ENCODE measurements around the gene RPL36A. TPM values are rescaled to one million over a fixed set of nuclear protein-coding genes. Genes with fewer than 3 reads are reported as not detected.

RPL36A gene
- total RNA-seq, 4 donors from 2014 or later: 280 to 704 (median 376) TPM

DNA sequence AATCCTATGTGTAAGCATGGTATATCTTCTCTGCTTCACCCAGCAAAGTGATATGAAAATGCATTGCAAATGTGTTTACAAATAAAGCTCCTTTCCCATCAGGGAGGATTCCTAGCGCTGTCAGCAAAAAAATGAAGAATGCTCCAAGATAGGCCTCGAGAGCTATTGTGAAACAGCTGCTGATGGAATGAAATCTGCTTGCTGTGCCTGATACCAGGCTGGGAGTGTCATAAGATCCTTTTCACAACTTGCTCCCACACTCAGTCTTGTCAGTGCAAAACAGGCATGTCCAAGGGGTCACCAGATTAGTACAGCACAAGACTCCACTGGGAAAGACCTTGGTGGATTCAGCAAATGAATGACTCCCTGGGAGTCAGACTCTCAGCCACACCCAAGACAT, 51.3 kb downstream of the RPL36A start:
- peaks cover 4 to 38% (median 21%) of the 10 kb centered on the region in 4 donors for H3K36me3 ChIP-seq

More for the DNA sequence above, 51.3 kb downstream of the RPL36A start:
- 75% methylated on average over 2 of the region's 2 CpGs for WGBS
- no peaks in the 10 kb centered on the region for H3K27me3 ChIP-seq
- H3K4me1 ChIP-seq: no peaks in the 10 kb centered on the region
- TF ChIP-seq POLR2A (IDR thresholded peaks at IDR 0.05; ENCODE audit: low read depth) (no peak), EP300 (IDR thresholded peaks at IDR 0.05) (no peak), POLR2AphosphoS5 (IDR thresholded peaks at IDR 0.05) (no peak)
- TF ChIP-seq, protein P1, sequence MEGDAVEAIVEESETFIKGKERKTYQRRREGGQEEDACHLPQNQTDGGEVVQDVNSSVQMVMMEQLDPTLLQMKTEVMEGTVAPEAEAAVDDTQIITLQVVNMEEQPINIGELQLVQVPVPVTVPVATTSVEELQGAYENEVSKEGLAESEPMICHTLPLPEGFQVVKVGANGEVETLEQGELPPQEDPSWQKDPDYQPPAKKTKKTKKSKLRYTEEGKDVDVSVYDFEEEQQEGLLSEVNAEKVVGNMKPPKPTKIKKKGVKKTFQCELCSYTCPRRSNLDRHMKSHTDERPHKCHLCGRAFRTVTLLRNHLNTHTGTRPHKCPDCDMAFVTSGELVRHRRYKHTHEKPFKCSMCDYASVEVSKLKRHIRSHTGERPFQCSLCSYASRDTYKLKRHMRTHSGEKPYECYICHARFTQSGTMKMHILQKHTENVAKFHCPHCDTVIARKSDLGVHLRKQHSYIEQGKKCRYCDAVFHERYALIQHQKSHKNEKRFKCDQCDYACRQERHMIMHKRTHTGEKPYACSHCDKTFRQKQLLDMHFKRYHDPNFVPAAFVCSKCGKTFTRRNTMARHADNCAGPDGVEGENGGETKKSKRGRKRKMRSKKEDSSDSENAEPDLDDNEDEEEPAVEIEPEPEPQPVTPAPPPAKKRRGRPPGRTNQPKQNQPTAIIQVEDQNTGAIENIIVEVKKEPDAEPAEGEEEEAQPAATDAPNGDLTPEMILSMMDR (IDR thresholded peaks at IDR 0.05): no peak
- no peak overlapping the region for H3K27ac ChIP-seq (replicated peaks in 1 of 4)
- no peak overlapping the region for H3K4me3 ChIP-seq
- H3K9me3 ChIP-seq: no peaks in the 10 kb centered on the region
- no peak for DNase-seq (ENCODE audit: extremely low spot score)
- intact Hi-C loops (cut with DNase I): no loop called here

Other genes with a start within 250 kb of the RPL36A start
- under 1 TPM; 0.42 to 0.97 (median 0.65) TPM for gene DRP2, start 171.2 kb upstream of the RPL36A start, total RNA-seq
- gene TAF7L, start 99.7 kb upstream of the RPL36A start, total RNA-seq: under 1 TPM in 1 of 4 donors, not detected in 3; 0.13 TPM
- 1 to 10 TPM; 3.0 to 4.8 (median 3.7) TPM for gene TIMM8A, start 42.3 kb upstream of the RPL36A start, total RNA-seq
- gene BTK, start 4.8 kb upstream of the RPL36A start, total RNA-seq: 1 to 10 TPM; 2.5 to 5.3 (median 4.0) TPM
- gene GLA, start 16.9 kb downstream of the RPL36A start, total RNA-seq: 10 to 100 TPM in 3 of 4 donors, 1 to 10 TPM in 1; 8.7 to 17.7 (median 15.9) TPM
- gene HNRNPH2, start 17.2 kb downstream of the RPL36A start, total RNA-seq: 10 to 100 TPM; 36.4 to 60.0 (median 44.4) TPM
- 10 to 100 TPM in 2 of 4 donors, 1 to 10 TPM in 2; 4.2 to 12.3 (median 8.4) TPM for gene ARMCX4, start 94.4 kb downstream of the RPL36A start, total RNA-seq
- 10 to 100 TPM; 25.7 to 37.9 (median 33.7) TPM for gene ARMCX1, start 159.5 kb downstream of the RPL36A start, total RNA-seq
- gene ARMCX6, start 227.0 kb downstream of the RPL36A start, total RNA-seq: 10 to 100 TPM in 3 of 4 donors, 1 to 10 TPM in 1; 6.6 to 17.2 (median 14.4) TPM
- 10 to 100 TPM; 38.2 to 52.5 (median 49.9) TPM for gene ARMCX3, start 232.1 kb downstream of the RPL36A start, total RNA-seq

All from esophagus muscularis mucosa (tissue), 4 donors.